NCI-H748 (cell line): ENCODE results near the gene SYNPO.

Source experiments
- DNase-seq: peaks from one replicate; lab custom pipeline; 2025; ENCODE audit not compliant: unreplicated experiment; lab: John Stamatoyannopoulos, UW

SYNPO gene

GRCh38 chr5:150656191-150657132, 16.0 kb downstream of the SYNPO start:
- DNase-seq: peak; percentile 84

GRCh38 chr5:150658121-150658520, 17.7 kb downstream of the SYNPO start:
- no peak for DNase-seq

GRCh38 chr5:150658699-150659265, 18.3 kb downstream of the SYNPO start:
- no peak for DNase-seq

GRCh38 chr5:150659360-150660107, 19.1 kb downstream of the SYNPO start:
- no peak for DNase-seq

GRCh38 chr5:150660108-150660831, 19.8 kb downstream of the SYNPO start:
- no peak for DNase-seq

GRCh38 chr5:150661086-150661485, 20.6 kb downstream of the SYNPO start, which contains the start of gene MYOZ3:
Gene MYOZ3, plus strand, starts transcription at chr5:150661251. Its CDS starts 1,691 bp downstream, at chr5:150662942.
- DNase-seq: no peak

GRCh38 chr5:150661821-150662596, 21.5 kb downstream of the SYNPO start:
- DNase-seq: no peak

GRCh38 chr5:150662731-150663516, 22.5 kb downstream of the SYNPO start:
- no peak for DNase-seq

- no peak for DNase-seq
Observed at GRCh38 chr5:150663936-150664335, 23.5 kb downstream of the SYNPO start.

GRCh38 chr5:150665044-150665443, 24.6 kb downstream of the SYNPO start:
- DNase-seq: peak; percentile 17

- no peak for DNase-seq
Observed at GRCh38 chr5:150670275-150670947, 30.0 kb downstream of the SYNPO start.

GRCh38 chr5:150670948-150671310, 30.5 kb downstream of the SYNPO start:
- DNase-seq: no peak

GRCh38 chr5:150671509-150672236, 31.2 kb downstream of the SYNPO start:
- DNase-seq: no peak

GRCh38 chr5:150672237-150672883, 31.9 kb downstream of the SYNPO start:
- DNase-seq: no peak

GRCh38 chr5:150672884-150673275, 32.4 kb downstream of the SYNPO start:
- DNase-seq: no peak

- DNase-seq: no peak
Observed at GRCh38 chr5:150674341-150674821, 33.9 kb downstream of the SYNPO start.

GRCh38 chr5:150675069-150675468, 34.6 kb downstream of the SYNPO start:
- DNase-seq: no peak

- DNase-seq: no peak
Observed at GRCh38 chr5:150676578-150676977, 36.1 kb downstream of the SYNPO start.
